Epithelial cell of esophagus (primary cell): ENCODE measurements around the gene B3GAT3.

Experiments used
- DNase-seq: peaks from one replicate; pipeline ENCODE4 v3.0.0; 2010; ENCODE audit warnings: low read depth
- H3K4me3 ChIP-seq: 2 replicates; pipeline ENCODE4 v1.5.1; 2011; ENCODE audit warnings: mild to moderate bottlenecking, low read length, control low read depth
- CTCF ChIP-seq: IDR thresholded peaks from 2 replicates; pipeline ENCODE4 v1.5.1; 2011; ENCODE audit warnings: low read depth, mild to moderate bottlenecking, low read length, control low read depth, inconsistent platforms; ENCODE audit not compliant: insufficient read depth; ENCODE audit errors: missing control alignments

Gene B3GAT3

DNA sequence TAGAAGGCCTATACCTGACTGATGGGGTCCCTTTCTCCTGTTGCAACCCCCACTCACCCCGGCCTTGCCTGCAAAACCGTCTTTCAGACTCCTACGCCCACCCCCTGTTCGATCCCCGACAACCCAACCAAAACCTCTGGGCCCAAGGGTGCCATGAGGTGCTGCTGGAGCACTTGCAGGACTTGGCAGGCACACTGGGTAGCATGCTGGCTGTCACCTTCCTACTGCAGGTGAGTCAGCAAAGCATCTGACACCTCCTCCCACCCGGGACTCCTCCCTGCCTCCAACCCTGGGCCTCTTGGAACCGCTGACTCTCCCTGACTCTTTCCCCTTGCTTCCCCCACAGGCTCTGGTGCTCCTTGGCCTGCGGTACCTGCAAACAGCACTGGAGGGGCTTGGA lies 7.5 kb downstream of the B3GAT3 start:
- TF ChIP-seq CTCF = no peak
- no peak overlapping the region for H3K4me3 ChIP-seq
- peak; percentile 75 for DNase-seq

GRCh38 chr11:62613291-62613778 lies 8.5 kb downstream of the B3GAT3 start:
- no peak for TF ChIP-seq CTCF
- no peak for DNase-seq
- no peak overlapping the region for H3K4me3 ChIP-seq

- peak; percentile 52 for TF ChIP-seq CTCF
- DNase-seq = peak; percentile 68
Measured at GRCh38 chr11:62612366-62613290, 9.2 kb downstream of the B3GAT3 start, which contains the start of the genes EML3 and ROM1. EML3 (minus strand) TSS chr11:62612775; CDS start chr11:62612457, 318 bp downstream. ROM1 (plus strand) TSS chr11:62613257; CDS start chr11:62613282, 25 bp downstream.

GRCh38 chr11:62611705-62612365 lies 10.0 kb downstream of the B3GAT3 start:
- H3K4me3 ChIP-seq = peak overlapping the region; percentile 81
- DNase-seq = peak; percentile 39
- no peak for TF ChIP-seq CTCF

More at GRCh38 chr11:62612366-62613290, 9.2 kb downstream of the B3GAT3 start, which contains the start of the genes EML3 and ROM1:
- H3K4me3 ChIP-seq = peak within 1 kb of the TSS; percentile 81

GRCh38 chr11:62610814-62611704 lies 10.7 kb downstream of the B3GAT3 start:
- no peak for TF ChIP-seq CTCF
- H3K4me3 ChIP-seq = peak overlapping the region; percentile 81
- DNase-seq = no peak

GRCh38 chr11:62610403-62610802 lies 11.4 kb downstream of the B3GAT3 start:
- DNase-seq = no peak
- TF ChIP-seq CTCF = no peak
- H3K4me3 ChIP-seq = no peak overlapping the region
